Suprapubic skin (tissue), 4 donors: ENCODE results near the gene ZDHHC3.

ENCODE experiments used
- CTCF ChIP-seq, 2 donors: fragments of 200-600 bp in 1 of 2; fragments of 450-650 bp in 1 of 2; sonication (generic) in 1 of 2; IDR thresholded peaks; one replicate each; pipeline ENCODE4 v1.5.1; 2016 to 2019; ENCODE audit warnings: antibody characterized with exemption in 2 of 2, mild to moderate bottlenecking in 1 of 2, moderate library complexity in 1 of 2
- POLR2A ChIP-seq, 2 donors: fragments of 450-650 bp; IDR thresholded peaks; one replicate each; pipeline ENCODE4 v1.6.1; 2017; ENCODE audit warnings: antibody characterized with exemption in 2 of 2, mild to moderate bottlenecking in 2 of 2, moderate library complexity in 2 of 2
- POLR2AphosphoS5 ChIP-seq, 3 donors: sonication (generic); formaldehyde crosslinking; IDR thresholded peaks; one replicate each; pipeline ENCODE4 v1.6.1; 2017; ENCODE audit warnings: antibody characterized with exemption in 3 of 3

DNA sequence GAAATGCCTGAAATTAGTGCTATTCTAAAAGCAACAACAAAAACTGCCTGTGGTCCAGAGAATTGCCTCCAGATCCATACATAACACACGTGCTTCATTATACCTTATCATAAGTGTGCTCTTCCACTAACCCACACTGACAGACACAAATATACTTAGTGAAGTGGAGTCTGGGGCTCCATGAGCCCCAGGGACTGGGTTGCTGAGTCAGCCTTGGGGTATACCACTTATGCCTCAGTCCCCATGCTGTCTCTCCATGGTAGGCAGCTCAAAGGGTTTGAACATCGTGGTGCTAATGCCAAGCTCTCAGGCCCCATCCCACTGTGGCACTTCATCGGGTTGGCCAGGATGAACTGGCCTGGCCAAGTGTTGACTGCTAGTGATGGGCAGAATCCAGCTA lies 10.8 kb downstream of the ZDHHC3 start:
- TF ChIP-seq CTCF (IDR thresholded peaks at IDR 0.05) (no peak), POLR2A (IDR thresholded peaks at IDR 0.05) (no peak), POLR2AphosphoS5 (IDR thresholded peaks at IDR 0.05) (no peak)
